Testis (tissue), 2 donors: Measurements from ENCODE around the gene MAP4K4.

Experiments used
- CTCF ChIP-seq, 3 experiments: fragments of 450-650 bp in 2 of 3; fragments of 200-600 bp in 1 of 3; sonication (generic) in 1 of 3; IDR thresholded peaks; one replicate each; pipeline ENCODE4 v1.5.1; 2016 to 2019; ENCODE audit warnings: antibody characterized with exemption in 3 of 3, mild to moderate bottlenecking in 2 of 3, moderate library complexity in 1 of 3
- POLR2A ChIP-seq: fragments of 450-650 bp; IDR thresholded peaks from one replicate; pipeline ENCODE4 v1.6.1; 2017; ENCODE audit warnings: antibody characterized with exemption, mild to moderate bottlenecking, moderate library complexity

- TF ChIP-seq CTCF (IDR thresholded peaks at IDR 0.05) (no peak), POLR2A (no peak)
These were observed 245.3 kb downstream of the MAP4K4 start for GRCh38 chr2:101942851-101943250.
